Calu3 (cell line): Measurements from ENCODE around the gene ZNF317. TPM values are rescaled to one million over a fixed set of nuclear protein-coding genes. Genes with fewer than 3 reads are reported as not detected.
A peak's percentile ranks its signal among the peaks of the same experiment; 100 is the strongest.

Experiments used
- BruUV-seq: library from RNA; stranded (reverse); fragments of 400-500 nt; replicated peaks from 2 replicates; lab custom pipeline; 2021; lab: Mats Ljungman, UMichigan
- CTCF ChIA-PET: fragments of 300-600 bp; sonication (Branson Sonifier 250); formaldehyde crosslinking; loops from one replicate; lab custom pipeline; 2022; ENCODE audit warnings: antibody characterized with exemption; lab: Charles Lee
- DNase-seq: peaks from one replicate; pipeline ENCODE4 v3.0.0; 2022
- H3K27ac Mint-ChIP-seq: one replicate; pipeline ENCODE4 v1.8.0; 2022; ENCODE audit warnings: mixed read lengths; ENCODE audit not compliant: unreplicated experiment
- H3K27me3 Mint-ChIP-seq: one replicate; pipeline ENCODE4 v1.8.0; 2022; ENCODE audit warnings: mixed read lengths; ENCODE audit not compliant: unreplicated experiment
- H3K36me3 Mint-ChIP-seq: one replicate; pipeline ENCODE4 v1.8.0; 2022; ENCODE audit warnings: mild to moderate bottlenecking, moderate library complexity, mixed read lengths; ENCODE audit not compliant: insufficient read depth, unreplicated experiment
- H3K4me1 Mint-ChIP-seq: one replicate; pipeline ENCODE4 v1.8.0; 2022; ENCODE audit warnings: mild to moderate bottlenecking, low read depth, mixed read lengths; ENCODE audit not compliant: unreplicated experiment
- H3K4me3 Mint-ChIP-seq: one replicate; pipeline ENCODE4 v1.8.0; 2022; ENCODE audit warnings: mild to moderate bottlenecking, low read depth, moderate library complexity, mixed read lengths; ENCODE audit not compliant: unreplicated experiment
- H3K9me3 Mint-ChIP-seq: one replicate; pipeline ENCODE4 v1.8.0; 2022; ENCODE audit warnings: low read depth, mixed read lengths; ENCODE audit not compliant: unreplicated experiment
- CTCF ChIP-seq: fragments of 200-600 bp; IDR thresholded peaks from one replicate; pipeline ENCODE4 v1.8.0; 2022; ENCODE audit warnings: antibody characterized with exemption; ENCODE audit not compliant: unreplicated experiment
- intact Hi-C: fragments of 100-400 bp; cut with micrococcal nuclease; formaldehyde crosslinking; loops from one replicate; pipeline ENCODE4 v1.10.0; 2022; ENCODE audit not compliant: unreplicated experiment
- total RNA-seq: library from RNA; stranded (reverse); gene quantifications from 2 replicates; pipeline ENCODE4 v1.2.3, GENCODE V29; 2022

The ZNF317 gene
- total RNA-seq, 1 experiment from 2014 or later: 26.3 TPM

GRCh38 chr19:9132422-9132821 is 7.8 kb upstream of the ZNF317 start:
- TF ChIP-seq CTCF: no peak
- CTCF ChIA-PET: no interaction called here
- H3K4me1 Mint-ChIP-seq: no peaks in the 10 kb centered on the region
- H3K4me3 Mint-ChIP-seq: no peak overlapping the region
- no peak for DNase-seq
- BruUV-seq: no TSS peak
- H3K27ac Mint-ChIP-seq: no peak overlapping the region
- H3K36me3 Mint-ChIP-seq: no peaks in the 10 kb centered on the region
- H3K9me3 Mint-ChIP-seq: peaks cover 4% of the 10 kb centered on the region
- H3K27me3 Mint-ChIP-seq: no peaks in the 10 kb centered on the region
- intact Hi-C loops: no loop called here

GRCh38 chr19:9139609-9140158 is 513 bp upstream of the ZNF317 start:
- DNase-seq: no peak
- H3K4me3 Mint-ChIP-seq: peak overlapping the region; percentile 98
- no peaks in the 10 kb centered on the region for H3K27me3 Mint-ChIP-seq
- no peak for TF ChIP-seq CTCF
- peaks cover 28% of the 10 kb centered on the region for H3K36me3 Mint-ChIP-seq
- H3K9me3 Mint-ChIP-seq: peaks cover 3% of the 10 kb centered on the region
- BruUV-seq: TSS peak; percentile 71
- H3K4me1 Mint-ChIP-seq: no peaks in the 10 kb centered on the region
- intact Hi-C loops: loop anchor here (10.0 kb wide), 1 partner anchor 445 kb away; the partner anchor contains the start of gene ZNF121
- CTCF ChIA-PET: no interaction called here
- H3K27ac Mint-ChIP-seq: peak overlapping the region; percentile 97

DNA sequence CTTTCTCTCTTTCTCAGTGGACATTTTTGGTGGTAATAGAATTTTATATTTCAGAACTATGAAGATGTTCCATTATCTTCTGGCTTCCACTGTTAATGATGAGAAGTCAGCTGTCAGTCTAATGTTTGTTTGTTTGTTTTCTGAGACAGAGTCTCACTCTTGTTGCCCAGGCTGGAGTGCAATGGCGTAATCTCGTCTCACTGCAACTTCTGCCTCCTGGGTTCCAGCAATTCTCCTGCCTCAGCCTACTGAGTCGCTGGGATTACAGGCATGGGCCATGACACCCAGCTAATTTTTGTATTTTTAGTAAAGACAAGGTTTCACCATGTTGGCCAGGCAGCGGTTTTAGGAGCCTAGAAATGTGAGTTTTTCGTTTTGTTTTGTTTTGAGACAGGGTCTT is 4.7 kb downstream of the ZNF317 start:
- intact Hi-C loops: loop anchor here (10.0 kb wide), 1 partner anchor 440 kb away; the partner anchor contains the start of gene ZNF121
- no peak for DNase-seq
- CTCF ChIA-PET: no interaction called here
- Mint-ChIP-seq H3K9me3 (peaks cover 17% of the 10 kb centered on the region), H3K36me3 (peaks cover 48% of the 10 kb centered on the region), H3K4me3 (no peak overlapping the region), H3K27me3 (no peaks in the 10 kb centered on the region), H3K4me1 (peaks cover 11% of the 10 kb centered on the region), H3K27ac (no peak overlapping the region)
- TF ChIP-seq CTCF: no peak
- BruUV-seq: no TSS peak

GRCh38 chr19:9146882-9147281 is 6.7 kb downstream of the ZNF317 start:
- no TSS peak for BruUV-seq
- Mint-ChIP-seq H3K4me1 (peaks cover 16% of the 10 kb centered on the region), H3K4me3 (no peak overlapping the region), H3K9me3 (peaks cover 27% of the 10 kb centered on the region), H3K27me3 (no peaks in the 10 kb centered on the region), H3K36me3 (peaks cover 37% of the 10 kb centered on the region), H3K27ac (no peak overlapping the region)
- no peak for TF ChIP-seq CTCF
- intact Hi-C loops: loop anchor here (10.0 kb wide), 1 partner anchor 438 kb away; the partner anchor contains the start of gene ZNF121
- DNase-seq: no peak
- CTCF ChIA-PET: no interaction called here
